ENCODE results near the gene FBRSL1.

DNA sequence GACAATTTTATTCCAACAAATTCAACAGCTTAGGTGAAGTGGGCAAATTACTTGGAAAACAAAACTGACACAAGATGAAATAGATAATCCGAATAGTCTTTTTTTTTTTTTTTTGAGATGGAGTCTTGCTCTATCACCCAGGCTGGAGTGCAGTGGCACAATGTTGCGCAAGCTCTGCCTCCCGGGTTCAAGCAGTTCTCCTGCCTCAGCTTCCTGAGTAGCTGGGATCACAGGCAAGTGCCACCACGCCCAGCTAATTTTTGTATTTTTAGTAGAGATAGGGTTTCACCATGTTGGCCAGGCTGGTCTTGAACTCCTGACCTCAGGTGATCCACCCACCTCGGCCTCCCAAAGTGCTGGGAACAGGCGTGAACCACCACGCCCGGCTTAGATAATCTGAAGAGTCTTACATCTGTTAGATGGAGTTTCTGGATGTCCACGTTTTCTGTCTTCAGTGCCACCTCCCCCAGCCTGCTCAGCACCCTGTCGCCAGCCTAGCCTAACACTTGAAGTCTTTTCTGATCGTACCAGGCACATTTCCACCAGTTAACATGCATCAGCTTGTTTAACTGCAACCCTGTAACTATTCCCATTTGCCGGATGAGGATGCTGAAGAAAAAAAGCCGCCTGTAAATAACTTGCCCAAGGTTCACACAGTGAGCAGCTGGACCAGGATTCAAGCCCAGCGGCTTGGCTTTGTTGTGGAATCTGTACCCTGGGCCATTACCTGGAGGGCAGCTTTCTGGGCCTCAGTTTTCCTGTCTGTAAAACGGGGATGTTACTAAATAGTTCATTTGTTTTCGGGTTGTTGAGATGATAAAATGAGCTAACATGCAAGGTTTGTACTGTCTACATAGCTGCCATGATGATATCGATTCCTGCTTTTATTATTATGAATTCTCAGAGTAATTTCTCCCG, 26.4 kb downstream of the FBRSL1 start:
- TF ChIP-seq NFE2L1 (tag; IDR thresholded peaks at IDR 0.05; ENCODE audit: borderline replicate concordance, low read depth) = no peak
- no peak for TF ChIP-seq XRCC5 (IDR thresholded peaks at IDR 0.05; ENCODE audit: low read depth, low read length)
- TF ChIP-seq SMARCB1 (IDR thresholded peaks at IDR 0.05; ENCODE audit: insufficient read length, low read depth) = no peak
- no peak for TF ChIP-seq DPF2 (IDR thresholded peaks at IDR 0.05)
- no peak for TF ChIP-seq CCAR2 (IDR thresholded peaks at IDR 0.05; ENCODE audit: low read depth, low read length)
